Cardiac muscle cell (in vitro differentiated cells and primary cell): ENCODE measurements around the gene PPP1R15A. TPM values are rescaled to one million over a fixed set of nuclear protein-coding genes. Genes with fewer than 3 reads are reported as not detected.
"Not testable (repeated sequence)": the region's sequence is repeated elsewhere in the genome, so short reads cannot be mapped to it uniquely, and the experiment has no call there.

Experiments
- DNase-seq, 2 donors: peaks; one replicate each; pipeline versions ENCODE4 v3.0.0 to v3.0.0-alpha.2; 2010 to 2017; ENCODE audit warnings: low read depth in 1 of 2, low spot score in 1 of 2
- H3K27ac ChIP-seq: fragments of 200-600 bp; sonication (generic); 2 replicates; pipeline ENCODE4 v1.5.1; 2016
- H3K27me3 ChIP-seq: fragments of 200-600 bp; sonication (generic); 2 replicates; pipeline ENCODE4 v1.6.0; 2016; ENCODE audit warnings: control low read depth
- H3K36me3 ChIP-seq: fragments of 200-600 bp; sonication (generic); 2 replicates; pipeline ENCODE4 v1.5.1; 2016; ENCODE audit warnings: control low read depth
- H3K4me1 ChIP-seq: fragments of 200-600 bp; sonication (generic); 2 replicates; pipeline ENCODE4 v1.8.1; 2017; ENCODE audit warnings: low read depth, mild to moderate bottlenecking, mixed run types
- H3K4me3 ChIP-seq: fragments of 200-600 bp; sonication (generic); 2 replicates; pipeline ENCODE4 v1.5.1; 2016; ENCODE audit warnings: mild to moderate bottlenecking
- H3K9me3 ChIP-seq: fragments of 200-600 bp; sonication (generic); 2 replicates; pipeline ENCODE4 v1.5.1; 2017; ENCODE audit warnings: low read depth, mild to moderate bottlenecking, control low read depth
- polyA plus RNA-seq: library from polyadenylated mRNA; unstranded; fragments of >200 nt; fragmentation: Nextera tagmentation; extraction: Ambion mirVana; gene quantifications from 2 replicates; pipeline ENCODE4 v1.2.1, GENCODE V29; 2016
- total RNA-seq: library from RNA; depleted of rRNA; stranded (reverse); fragments of >200 nt; gene quantifications from 2 replicates; pipeline ENCODE4 v1.2.3, GENCODE V29; 2016
- TF ChIP-seq, protein P1 (sequence below): IDR thresholded peaks from 2 replicates; pipeline ENCODE4 v1.5.1; 2012; ENCODE audit warnings: low read depth, mild to moderate bottlenecking, low read length

PPP1R15A gene
- total and polyA plus RNA-seq, 2 experiments from 2014 or later, result 85.1 to 87.6 TPM

DNA sequence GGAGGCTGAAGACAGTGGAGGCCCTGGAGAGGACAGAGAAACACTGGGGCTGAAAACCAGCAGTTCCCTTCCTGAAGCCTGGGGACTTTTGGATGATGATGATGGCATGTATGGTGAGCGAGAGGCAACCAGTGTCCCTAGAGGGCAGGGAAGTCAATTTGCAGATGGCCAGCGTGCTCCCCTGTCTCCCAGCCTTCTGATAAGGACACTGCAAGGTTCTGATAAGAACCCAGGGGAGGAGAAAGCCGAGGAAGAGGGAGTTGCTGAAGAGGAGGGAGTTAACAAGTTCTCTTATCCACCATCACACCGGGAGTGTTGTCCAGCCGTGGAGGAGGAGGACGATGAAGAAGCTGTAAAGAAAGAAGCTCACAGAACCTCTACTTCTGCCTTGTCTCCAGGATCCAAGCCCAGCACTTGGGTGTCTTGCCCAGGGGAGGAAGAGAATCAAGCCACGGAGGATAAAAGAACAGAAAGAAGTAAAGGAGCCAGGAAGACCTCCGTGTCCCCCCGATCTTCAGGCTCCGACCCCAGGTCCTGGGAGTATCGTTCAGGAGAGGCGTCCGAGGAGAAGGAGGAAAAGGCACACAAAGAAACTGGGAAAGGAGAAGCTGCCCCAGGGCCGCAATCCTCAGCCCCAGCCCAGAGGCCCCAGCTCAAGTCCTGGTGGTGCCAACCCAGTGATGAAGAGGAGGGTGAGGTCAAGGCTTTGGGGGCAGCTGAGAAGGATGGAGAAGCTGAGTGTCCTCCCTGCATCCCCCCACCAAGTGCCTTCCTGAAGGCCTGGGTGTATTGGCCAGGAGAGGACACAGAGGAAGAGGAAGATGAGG is 1.5 kb downstream of the PPP1R15A start:
- peak overlapping the region; percentile 68 for H3K4me3 ChIP-seq
- peak overlapping the region; percentile 99 for H3K27ac ChIP-seq
- no peaks in the 10 kb centered on the region for H3K27me3 ChIP-seq
- H3K9me3 ChIP-seq, result no peaks in the 10 kb centered on the region
- H3K4me1 ChIP-seq, result peaks cover 41% of the 10 kb centered on the region
- H3K36me3 ChIP-seq, result peaks cover 13% of the 10 kb centered on the region
- DNase-seq, result peak in 1 of 2 donors; percentile 56
- TF ChIP-seq, protein P1, sequence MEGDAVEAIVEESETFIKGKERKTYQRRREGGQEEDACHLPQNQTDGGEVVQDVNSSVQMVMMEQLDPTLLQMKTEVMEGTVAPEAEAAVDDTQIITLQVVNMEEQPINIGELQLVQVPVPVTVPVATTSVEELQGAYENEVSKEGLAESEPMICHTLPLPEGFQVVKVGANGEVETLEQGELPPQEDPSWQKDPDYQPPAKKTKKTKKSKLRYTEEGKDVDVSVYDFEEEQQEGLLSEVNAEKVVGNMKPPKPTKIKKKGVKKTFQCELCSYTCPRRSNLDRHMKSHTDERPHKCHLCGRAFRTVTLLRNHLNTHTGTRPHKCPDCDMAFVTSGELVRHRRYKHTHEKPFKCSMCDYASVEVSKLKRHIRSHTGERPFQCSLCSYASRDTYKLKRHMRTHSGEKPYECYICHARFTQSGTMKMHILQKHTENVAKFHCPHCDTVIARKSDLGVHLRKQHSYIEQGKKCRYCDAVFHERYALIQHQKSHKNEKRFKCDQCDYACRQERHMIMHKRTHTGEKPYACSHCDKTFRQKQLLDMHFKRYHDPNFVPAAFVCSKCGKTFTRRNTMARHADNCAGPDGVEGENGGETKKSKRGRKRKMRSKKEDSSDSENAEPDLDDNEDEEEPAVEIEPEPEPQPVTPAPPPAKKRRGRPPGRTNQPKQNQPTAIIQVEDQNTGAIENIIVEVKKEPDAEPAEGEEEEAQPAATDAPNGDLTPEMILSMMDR, result no peak

DNA sequence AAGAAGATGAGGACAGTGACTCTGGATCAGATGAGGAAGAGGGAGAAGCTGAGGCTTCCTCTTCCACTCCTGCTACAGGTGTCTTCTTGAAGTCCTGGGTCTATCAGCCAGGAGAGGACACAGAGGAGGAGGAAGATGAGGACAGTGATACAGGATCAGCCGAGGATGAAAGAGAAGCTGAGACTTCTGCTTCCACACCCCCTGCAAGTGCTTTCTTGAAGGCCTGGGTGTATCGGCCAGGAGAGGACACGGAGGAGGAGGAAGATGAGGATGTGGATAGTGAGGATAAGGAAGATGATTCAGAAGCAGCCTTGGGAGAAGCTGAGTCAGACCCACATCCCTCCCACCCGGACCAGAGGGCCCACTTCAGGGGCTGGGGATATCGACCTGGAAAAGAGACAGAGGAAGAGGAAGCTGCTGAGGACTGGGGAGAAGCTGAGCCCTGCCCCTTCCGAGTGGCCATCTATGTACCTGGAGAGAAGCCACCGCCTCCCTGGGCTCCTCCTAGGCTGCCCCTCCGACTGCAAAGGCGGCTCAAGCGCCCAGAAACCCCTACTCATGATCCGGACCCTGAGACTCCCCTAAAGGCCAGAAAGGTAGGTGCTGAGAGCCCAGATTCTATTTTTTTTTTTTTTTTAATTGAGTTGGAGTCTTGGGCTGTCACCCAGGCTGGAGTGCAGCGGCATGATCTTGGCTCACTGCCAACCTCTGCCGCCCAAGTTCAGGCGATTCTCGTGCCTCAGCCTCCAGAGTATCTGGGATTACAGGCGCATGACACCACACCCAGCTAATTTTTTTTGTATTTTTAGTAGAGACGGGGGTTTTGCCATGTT is 2.3 kb downstream of the PPP1R15A start:
- Histone ChIP-seq H3K27me3 (no peaks in the 10 kb centered on the region), H3K4me3 (peak overlapping the region; percentile 68), H3K4me1 (peaks cover 39% of the 10 kb centered on the region), H3K36me3 (peaks cover 13% of the 10 kb centered on the region), H3K27ac (peak overlapping the region; percentile 99), H3K9me3 (no peaks in the 10 kb centered on the region)
- TF ChIP-seq, protein P1, result no peak
- peak in 1 of 2 donors; percentile 54 for DNase-seq

DNA sequence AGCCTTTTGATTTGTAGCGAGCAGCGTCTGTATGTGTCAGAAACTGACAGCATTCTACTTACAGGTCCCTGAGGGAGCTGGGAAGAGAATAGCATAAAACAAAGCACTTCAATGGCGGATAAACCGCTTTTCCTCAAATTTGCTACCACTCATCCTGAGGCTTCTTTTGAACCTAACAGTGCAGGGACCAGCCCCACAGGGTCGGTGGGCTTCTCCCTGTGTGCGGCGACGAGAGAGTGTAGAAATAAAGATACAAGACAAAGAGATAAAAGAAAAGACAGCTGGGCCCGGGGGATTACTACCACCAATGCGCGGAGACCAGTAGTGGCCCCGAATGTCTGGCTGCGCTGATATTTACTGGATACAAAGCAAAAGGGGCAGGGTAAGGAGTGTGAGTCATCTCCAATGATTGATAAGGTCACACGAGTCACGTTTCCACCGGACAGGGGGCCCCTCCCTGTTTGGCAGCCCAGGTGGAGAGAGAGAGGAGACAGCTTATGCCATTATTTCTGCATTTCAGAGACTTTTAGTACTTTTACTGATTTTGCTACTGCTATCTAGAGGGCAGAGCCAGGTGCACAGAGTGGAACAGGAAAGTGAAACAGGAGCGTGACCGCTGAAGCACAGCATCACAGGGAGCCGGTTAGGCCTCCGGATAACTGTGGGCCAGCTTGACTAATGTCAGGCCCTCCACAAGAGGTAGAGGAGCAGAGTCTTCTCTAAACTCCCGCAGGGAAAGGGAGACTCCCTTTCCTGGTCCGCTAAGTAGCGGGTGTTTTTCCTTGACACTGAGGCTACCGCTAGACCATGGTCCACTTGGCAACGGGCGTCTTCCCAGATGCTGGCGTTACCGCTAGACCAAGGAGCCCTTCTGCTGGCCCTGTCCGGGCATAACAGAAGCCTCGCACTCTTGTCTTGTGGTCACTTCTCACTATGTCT is 4.1 kb downstream of the PPP1R15A start:
- not testable (repeated sequence) for H3K9me3 ChIP-seq, H3K4me3 ChIP-seq, H3K27me3 ChIP-seq
- DNase-seq, result peak in 1 of 2 donors; percentile 56
- peak overlapping the region; percentile 59 for H3K27ac ChIP-seq
- peaks cover 13% of the 10 kb centered on the region for H3K36me3 ChIP-seq
- H3K4me1 ChIP-seq, result peaks cover 39% of the 10 kb centered on the region

DNA sequence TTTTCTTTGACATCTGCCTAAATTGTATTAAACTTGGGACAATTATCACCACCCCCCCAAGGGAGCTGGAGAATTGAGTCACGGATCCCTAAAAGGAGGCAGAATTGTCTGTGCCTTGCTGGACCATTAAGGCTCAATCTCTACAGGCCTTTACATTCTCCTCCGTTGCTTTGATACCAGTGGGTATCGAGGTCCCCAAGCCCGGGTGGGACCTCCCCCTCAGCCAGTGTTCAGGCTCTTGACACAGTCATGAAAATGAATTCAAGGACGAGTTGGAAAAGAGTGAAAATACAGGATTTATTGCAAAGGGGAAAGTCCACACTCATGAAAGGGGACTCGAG is 5.6 kb downstream of the PPP1R15A start:
- TF ChIP-seq, protein P1, result no peak
- H3K27ac ChIP-seq, result peak overlapping the region; percentile 22
- DNase-seq, result no peak
- H3K4me1 ChIP-seq, result peaks cover 39% of the 10 kb centered on the region
- no peaks in the 10 kb centered on the region for H3K9me3 ChIP-seq
- no peaks in the 10 kb centered on the region for H3K27me3 ChIP-seq
- H3K36me3 ChIP-seq, result peaks cover 13% of the 10 kb centered on the region
- H3K4me3 ChIP-seq, result no peak overlapping the region

DNA sequence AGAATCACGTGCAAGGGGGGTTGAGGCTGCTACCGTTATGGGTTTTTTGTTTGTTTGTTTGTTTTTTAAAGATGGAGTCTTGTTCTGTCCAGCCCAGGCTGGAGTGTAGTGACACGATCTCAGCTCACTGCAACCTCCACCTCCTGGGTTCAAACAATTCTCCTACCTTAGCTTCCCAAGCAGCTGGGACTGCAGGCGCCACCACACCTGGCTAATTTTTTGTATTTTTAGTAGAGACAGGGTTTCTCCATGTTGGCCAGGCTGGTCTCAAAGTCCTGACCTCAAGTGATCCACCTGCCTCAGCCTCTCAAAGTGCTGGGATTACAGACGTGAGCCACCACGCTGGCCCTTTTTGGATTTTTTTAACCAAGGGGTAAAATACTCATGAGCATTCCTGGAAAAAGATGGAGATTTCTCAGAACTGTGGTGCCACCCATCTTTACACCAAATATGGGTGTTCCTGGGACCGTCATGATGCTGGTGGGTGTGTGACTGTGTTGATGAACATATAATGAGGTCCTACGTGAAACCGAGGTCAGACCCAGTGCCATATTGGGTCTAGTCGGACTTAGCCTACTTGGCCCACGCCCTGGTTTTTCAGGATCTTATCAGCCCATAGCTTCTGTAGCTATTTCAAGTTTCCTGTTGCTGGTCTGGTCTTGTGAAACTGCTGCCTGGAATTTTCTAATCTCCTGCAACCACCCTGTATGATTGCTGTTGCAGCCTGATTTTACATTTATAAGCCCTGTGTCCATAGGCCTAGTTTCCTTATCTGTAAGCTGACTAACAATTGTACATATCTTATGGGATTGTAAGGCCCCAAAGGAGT is 6.2 kb downstream of the PPP1R15A start:
- H3K27me3 ChIP-seq, result no peaks in the 10 kb centered on the region
- H3K4me1 ChIP-seq, result peaks cover 36% of the 10 kb centered on the region
- H3K27ac ChIP-seq, result peak overlapping the region; percentile 22
- H3K4me3 ChIP-seq, result no peak overlapping the region
- DNase-seq, result peak in 1 of 2 donors; percentile 97
- TF ChIP-seq, protein P1, result no peak
- H3K9me3 ChIP-seq, result no peaks in the 10 kb centered on the region
- H3K36me3 ChIP-seq, result peaks cover 10% of the 10 kb centered on the region
